HG03135 (cell line): Measurements from ENCODE around the gene GDF9.

Experiments
- ATAC-seq: cut with Tn5 transposase; IDR thresholded peaks from one replicate; pipeline ENCODE4 v1.9.1; 2021; ENCODE audit warnings: mild to moderate bottlenecking, moderate library complexity; ENCODE audit not compliant: unreplicated experiment

Gene GDF9, protein sequence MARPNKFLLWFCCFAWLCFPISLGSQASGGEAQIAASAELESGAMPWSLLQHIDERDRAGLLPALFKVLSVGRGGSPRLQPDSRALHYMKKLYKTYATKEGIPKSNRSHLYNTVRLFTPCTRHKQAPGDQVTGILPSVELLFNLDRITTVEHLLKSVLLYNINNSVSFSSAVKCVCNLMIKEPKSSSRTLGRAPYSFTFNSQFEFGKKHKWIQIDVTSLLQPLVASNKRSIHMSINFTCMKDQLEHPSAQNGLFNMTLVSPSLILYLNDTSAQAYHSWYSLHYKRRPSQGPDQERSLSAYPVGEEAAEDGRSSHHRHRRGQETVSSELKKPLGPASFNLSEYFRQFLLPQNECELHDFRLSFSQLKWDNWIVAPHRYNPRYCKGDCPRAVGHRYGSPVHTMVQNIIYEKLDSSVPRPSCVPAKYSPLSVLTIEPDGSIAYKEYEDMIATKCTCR

DNA sequence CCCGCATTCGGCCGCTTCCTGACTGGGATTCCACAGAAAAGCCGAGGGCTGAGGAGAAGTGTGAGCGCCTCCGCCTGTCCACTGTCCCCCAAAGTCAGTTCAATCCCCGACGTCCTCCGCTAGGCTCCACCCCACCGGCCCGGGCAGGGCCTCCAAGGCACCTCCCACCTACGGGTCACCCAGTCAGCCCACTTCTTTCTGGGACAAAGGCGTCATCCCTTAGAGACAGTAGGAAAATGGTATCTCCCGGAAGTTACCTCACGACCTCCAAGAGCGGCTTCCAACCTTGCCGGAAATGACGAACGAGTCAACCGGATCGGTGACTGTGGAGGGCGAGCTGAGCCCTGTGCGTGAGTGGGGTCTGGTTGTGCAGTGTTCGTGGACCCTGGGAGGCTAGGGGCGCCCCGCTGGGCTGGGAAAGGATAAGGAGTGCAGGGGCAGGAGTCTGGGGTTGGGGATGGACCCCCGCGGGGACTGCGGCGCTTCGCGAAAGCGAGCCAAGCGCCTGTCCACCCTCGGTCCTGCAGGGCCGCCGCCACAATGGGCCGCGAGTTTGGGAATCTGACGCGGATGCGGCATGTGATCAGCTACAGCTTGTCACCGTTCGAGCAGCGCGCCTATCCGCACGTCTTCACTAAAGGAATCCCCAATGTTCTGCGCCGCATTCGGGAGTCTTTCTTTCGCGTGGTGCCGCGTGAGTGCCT, at the start of gene GDF9, which contains the start of gene UQCRQ:
GDF9 (minus strand) TSS at position 128 of the 704 bp plus-strand sequence. CDS start 1,936 bp downstream, outside the sequence.
UQCRQ (plus strand) TSS at position 301 of the 704 bp plus-strand sequence; CDS start at position 541, 240 bp downstream.
- peak; percentile 97 for ATAC-seq

DNA sequence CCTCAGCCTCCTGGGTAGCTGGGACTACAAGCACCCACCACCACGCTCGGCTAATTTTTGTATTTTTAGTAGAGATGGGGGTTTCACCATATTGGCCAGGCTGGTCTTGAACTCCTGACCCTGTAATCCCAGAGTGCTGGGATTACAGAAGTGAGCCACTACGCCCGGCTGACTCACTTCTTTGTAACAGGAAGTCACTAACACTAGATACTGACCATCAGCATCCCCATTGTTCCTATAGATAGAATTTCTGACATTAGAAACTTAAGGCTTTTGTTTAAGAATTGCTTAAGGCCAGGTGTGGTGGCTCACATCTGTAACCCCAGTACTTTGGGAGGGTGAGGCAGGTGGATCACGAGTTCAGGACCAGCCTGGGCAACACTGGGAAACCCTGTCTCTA, 49.4 kb upstream of the GDF9 start:
- ATAC-seq, result no peak

DNA sequence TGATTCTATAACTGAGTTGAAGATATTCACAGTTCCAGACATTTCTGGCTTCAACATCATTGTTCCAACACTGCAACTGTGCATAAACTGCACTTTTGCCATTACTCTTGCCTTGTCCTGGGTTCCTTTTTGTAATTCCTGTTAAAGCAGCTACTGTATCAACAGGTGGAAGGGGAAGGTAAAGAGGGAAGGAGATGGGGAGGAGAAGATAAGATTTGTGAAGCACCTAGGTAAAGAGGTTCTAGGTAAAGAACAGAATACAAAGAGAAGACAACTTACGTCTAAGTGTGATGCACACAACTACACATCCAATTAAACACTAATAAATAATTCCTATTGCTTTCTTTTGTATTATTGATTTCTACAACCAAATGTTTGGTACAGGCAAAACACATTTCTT, 43.4 kb upstream of the GDF9 start:
- no peak for ATAC-seq

DNA sequence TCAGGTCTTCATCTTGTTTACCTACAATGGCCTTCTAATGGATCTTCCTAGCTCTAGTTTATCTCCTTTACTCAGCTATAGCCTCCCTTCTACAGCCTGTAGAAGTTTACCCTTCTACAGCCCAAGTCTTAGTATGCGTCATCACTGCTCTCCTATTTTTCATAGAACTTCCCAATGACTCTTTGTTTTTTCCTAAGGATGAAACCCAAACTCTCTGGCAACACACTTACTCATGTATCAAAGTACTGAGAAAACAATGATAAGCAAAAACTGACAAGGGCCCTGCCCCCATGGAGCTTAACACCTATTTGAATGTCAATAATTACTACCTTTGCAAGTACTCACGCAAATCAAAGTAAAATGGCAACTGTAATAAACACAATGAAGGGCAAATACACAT, 40.9 kb upstream of the GDF9 start:
- ATAC-seq, result no peak

DNA sequence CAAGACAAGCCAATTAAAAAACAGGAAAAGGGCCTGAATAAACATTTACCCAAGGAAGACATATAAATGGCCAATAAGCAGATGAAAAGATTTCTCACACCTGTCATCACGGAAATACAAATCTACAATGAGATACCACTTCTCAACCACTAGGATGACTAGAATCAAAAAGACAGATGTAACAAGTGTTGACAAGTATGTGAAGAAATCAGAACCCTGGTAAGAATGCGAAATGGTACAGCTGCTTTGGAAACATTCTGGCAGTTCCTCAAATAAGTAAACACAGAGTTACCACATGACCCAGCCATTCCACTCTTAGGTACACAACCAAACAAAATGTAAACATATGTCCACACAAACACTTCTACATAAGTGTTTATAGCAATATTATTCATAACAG, 39.7 kb upstream of the GDF9 start:
- ATAC-seq, result no peak

DNA sequence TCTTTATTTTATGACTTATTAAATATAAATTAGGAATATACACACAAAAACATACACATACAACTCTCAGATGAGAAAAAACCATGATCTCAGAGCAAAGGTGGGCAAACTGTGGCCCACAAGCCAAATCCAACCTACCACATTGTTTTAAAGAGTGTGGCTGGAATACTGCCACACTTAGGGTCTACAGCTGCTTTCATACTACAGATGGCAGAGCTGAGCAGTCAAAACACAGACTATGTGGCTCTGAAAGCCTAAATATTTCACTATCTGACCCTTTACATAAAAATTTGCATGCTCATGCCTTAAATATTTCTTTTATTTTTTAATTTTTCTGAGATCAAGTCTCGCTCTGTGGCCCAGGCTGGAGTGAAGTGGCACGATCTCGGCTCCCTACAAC, 35.5 kb upstream of the GDF9 start:
- no peak for ATAC-seq

DNA sequence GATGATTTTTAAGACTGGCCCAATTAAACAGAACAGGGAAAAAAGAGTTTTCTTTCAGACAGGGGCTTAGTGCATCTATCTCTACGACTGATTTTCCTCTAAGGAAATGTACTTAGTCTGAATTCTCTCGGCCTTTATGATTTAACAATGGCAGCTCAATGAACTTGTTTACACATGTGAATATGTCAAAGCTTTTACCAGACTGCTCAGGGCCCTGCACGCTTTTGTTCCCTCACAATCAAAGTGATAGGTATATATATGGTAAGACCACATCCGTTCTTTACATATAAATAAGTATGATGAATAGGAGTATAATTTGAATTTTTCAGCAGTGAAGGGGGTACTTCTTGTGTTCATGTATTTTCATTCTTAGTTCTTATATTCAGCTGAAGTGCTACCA, 34.8 kb upstream of the GDF9 start:
- ATAC-seq, result no peak

DNA sequence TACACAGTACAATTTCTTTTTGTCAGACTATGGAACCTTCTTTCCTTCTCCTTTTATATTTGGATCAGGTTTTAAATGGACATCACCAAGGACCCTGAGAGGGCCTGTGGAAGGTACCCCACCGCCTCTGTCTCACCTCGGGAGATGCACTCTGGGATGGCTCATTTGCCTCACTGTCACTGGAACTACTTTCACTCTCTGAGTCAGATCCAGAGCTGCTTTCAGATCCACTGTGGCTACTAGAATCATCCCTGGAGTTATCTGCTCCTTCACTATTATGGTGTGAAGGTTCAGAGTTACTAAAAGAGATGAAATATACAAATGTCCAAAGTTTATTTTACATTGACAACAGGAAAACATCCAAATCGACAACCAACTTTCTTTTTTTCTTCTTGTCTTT, 31.8 kb upstream of the GDF9 start:
- ATAC-seq, result no peak

DNA sequence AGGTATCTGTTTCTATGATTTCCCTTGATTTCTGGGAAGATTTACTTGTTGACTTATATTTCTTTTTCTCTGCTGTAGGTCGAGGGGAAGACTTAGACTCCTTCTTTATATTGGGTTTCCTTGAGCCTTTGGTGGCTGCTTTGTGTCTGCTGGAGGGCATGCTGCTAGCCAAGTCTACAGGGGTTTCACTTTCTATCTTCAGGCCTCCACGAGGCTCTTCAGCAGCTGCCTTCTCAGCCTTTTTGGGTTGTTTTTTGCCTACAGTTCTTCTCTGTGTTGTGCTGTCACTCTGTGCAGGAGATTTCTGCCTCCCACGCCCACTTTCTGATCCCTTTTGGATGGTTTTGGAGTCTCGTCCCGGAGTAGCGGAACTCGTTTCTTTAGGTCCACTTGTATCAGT, 30.4 kb upstream of the GDF9 start:
- ATAC-seq, result no peak

DNA sequence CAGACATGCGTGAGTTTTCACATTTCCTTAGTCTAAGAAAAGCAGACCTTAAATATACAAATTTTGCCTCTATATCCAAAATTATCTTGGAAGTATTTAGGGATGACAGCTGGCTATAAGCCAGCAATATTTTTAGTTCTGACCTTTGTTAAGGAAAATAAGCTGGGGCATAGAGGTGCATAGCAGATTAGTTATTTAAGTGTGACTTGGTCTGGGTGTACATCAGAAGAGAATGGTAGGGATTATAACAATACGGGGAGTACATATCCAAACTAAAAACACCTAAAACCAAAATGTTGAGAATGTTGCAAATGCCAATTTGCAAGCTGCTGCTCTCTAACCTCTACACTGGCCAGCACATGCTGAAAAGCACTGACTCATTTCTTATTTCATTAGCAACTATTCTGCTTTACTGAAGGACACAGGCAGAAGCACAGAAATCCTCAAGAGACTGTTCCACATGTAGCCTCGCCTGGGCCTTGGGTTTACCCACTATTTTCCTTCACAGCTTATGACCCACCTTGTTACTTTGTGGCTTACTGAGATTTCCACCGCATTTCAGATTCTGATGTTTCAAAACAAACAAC, 29.5 kb upstream of the GDF9 start:
- ATAC-seq, result no peak

DNA sequence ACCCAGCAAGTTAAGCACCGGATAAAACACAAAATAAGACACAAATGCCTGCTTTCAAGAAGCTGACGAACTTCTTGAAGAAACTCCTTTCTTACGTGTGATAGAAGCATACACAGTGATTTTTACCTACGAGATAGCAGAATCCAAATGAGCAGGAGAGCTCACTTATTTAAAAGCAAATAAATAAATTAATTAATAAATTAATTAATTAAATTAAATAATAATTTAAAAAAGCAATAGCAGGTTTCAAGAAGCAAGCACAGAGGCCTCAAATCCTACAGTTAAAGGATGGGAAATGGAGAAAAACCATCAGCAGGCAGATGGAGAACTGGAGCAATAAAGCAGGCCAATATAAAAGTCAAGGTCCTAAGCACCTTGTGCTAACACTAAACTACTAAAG, 24.5 kb upstream of the GDF9 start:
- no peak for ATAC-seq

DNA sequence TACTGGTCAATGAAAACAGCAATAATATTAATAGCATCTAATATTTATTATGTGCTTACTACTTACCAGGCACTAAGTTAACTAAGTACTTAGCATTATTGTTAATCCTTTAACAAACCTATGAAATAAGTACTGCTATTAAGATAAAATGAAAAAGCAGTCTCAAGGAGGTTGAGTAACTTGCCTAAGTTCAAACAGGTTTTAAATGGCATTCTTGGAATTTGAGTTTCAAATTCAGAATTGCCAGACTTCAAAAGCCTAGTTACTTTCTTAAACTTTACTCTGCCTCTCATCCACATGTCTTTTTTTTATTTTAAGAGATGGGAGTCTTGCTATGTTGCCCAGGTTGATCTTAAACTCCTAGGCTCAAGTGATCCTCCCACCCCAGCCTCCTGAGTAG, 23.2 kb upstream of the GDF9 start:
- no peak for ATAC-seq

DNA sequence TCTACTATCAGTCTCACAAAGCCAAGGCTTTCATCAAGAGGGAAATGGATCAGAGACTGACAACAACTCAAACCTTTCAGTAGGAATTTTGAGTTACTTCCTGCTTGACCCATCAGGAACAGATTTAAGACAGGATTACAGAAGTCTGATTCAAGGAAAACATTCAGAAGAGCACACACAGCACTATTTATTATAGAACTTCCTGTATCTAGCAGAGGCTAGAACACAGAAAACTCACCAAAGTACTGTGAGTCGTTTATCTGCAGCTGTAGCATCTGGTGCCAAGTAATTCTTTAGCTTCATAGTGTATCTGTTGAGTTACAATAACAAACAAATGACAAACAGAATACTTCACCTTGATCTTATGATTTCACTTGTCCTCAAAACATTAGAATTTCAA, 21.0 kb upstream of the GDF9 start:
- ATAC-seq, result no peak

DNA sequence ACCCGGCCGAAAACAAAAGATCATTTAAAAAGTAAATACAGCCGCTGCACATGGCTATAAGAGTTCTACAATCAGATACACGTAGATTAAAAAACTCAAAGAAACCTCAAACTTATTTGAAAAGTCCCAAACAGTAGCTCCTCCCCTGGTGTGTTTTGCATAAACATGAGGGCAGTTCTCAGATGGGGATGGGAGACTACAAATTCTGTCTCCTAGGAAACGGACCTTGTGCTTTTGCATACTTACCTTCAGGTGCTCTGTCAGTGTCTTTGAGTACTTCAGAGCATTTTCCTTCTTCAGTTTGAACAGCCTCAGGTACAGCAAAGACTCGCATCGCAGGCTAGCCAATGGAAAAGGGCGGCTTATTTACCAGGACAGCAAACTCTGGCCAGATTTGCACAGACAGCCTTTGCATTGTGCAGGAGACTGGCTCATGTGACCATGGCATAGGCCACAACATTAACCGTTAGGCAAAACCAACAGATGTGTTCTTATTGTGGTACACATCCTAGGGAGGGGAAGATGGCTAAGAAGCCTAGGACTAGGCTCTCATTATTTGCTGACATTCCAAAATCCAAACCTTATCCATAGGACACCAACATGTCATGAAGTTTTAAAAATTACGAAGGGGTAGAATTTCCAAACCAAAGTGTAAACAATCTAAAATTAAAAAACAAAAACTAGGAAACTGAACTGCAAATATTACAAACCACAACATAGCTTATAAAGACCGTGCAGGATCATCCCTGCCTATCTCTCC, 20.0 kb upstream of the GDF9 start:
- no peak for ATAC-seq

DNA sequence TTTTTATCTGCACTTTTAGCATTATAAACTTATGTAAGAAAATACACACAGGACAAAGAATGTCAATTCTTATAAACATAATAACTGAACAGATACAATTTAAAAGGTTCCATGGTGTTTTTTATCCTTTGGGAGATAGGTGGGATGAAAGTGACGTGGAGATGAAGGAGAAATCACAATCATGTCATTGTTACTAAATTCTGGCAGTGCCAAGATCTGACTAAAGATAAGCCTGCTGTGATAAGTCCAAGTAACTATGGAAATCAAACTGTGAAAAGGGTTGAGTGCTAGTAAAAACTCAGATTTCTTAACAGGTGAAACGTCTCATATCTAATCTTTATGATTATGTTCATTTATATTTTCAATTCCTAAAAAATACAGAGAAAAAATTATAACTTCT, 18.3 kb upstream of the GDF9 start:
- ATAC-seq, result no peak

DNA sequence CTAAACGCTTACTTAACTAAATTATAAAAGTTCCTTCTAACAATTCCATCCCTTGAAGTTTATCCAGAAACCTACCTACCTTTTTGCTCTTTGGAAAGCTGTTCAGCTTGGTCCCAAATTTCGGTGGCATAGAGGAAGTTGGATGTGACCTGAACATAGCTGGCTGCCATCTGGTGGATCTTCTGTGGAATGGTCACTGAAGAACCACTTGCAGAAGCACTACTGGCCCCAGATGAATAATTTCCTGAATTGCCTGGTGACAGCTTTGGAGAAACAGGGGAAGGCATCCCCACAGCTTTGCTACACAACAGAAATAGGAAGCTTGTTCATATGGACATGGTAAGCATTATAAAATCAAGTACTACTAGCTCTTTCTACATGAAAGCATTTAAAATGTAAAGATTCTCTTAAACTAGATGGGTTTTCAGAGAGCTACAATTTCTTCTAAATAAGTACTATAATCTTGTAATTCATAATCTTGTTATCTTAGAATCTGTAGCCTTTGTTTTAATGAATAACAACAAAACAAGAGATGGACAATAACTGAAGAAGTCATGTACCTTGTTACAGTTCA, 17.1 kb upstream of the GDF9 start:
- ATAC-seq, result peak; percentile 67

DNA sequence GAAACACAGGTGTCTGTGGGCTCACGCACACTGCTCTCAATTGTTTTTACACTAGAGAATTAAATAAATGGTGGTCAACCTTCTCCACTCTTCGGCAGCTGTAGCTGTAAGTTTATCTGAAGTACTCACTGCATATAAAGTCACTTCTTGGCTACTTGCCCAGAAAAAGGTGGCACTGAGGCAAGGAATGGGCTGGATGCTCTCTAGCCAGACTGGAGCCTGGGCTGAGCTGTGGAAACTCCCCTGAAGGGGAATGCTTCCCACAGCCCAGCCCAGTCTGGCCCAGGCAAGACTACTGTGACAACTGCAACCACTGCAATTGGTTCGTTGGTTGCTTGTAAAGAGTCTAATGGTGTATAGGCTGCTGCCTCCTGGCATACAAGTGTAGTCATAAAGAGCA, 11.7 kb upstream of the GDF9 start:
- no peak for ATAC-seq

DNA sequence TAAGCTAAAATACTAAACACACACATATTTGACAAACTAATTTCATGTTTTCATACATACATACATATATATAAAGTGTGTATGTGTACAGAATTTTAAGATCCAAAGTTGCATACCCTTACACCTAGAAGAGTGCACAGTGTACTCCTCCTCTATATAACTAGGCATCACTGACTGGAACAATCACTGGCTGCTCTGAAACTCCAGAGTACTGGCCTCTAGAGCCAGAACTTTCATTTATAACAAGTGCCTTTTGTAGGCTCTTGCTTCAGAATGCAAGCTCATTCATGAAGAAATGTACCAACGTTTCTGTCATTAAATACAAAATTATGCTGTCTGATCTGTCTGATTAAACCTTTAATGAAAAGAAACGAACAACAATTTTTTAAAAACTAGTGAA, 11.2 kb upstream of the GDF9 start:
- ATAC-seq, result no peak

DNA sequence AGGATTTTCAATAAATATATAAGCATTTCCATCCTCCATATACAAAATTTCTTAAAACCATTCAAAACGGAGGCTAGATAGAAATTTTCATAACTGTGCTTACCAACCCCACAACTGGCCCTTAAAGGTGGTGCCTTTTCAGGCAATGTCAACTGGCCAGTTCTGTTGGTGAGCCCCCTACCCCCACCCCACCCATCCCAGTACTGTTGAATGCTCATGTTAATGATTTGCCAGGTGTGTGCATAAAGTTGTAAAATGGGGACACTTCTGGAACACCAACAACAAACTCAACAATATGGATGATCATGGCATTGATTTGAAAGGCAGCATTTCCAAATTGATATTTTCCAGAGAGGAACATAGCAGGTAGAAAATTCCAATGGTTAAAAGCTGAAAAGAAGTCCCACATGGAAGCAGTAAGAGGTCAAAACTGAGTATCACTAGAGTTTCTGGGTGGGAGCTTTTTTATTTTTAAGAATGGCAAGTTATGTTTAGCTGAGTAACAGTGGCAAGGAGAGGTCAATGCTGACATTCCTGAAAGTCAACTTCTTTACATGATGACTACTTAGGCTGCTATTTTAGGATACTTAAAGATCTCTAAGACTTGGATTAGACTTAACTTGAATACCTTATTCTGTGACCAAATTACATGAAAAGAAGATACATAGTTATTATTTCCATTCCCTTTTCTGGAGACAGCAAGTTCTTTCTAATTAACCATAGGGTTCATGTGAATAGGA, 9.9 kb upstream of the GDF9 start:
- ATAC-seq, result no peak

DNA sequence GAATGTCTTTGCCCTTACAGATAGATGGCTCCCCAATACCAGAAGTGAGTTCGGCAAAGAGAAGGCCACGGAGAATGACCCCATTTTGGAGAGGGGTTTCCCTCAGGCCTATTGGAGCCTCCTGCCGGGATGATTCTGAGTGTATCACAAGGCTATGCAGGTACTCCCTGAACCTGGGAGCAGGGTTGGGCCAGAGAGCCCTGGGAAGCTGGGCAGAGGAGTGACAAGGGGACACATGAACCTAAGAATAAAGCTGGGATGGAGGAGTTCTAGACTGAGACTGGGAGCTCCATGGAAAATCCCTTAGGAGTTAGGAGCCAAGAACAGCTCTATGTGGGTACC, 7.6 kb upstream of the GDF9 start:
- no peak for ATAC-seq
